Thoracic aorta (tissue), 2 donors: ENCODE data around the gene NAA20. TPM values are rescaled to one million over a fixed set of nuclear protein-coding genes. Genes with fewer than 3 reads are reported as not detected.

ENCODE experiments used
- ATAC-seq: fragments of 150-250 bp; one replicate; pipeline ENCODE4 v1.8.0; 2017; ENCODE audit warnings: low read depth; ENCODE audit not compliant: insufficient number of reproducible peaks, low FRiP score
- DNase-seq: peaks from one replicate; pipeline ENCODE4 v3.0.0-alpha.2; 2020; ENCODE audit warnings: low spot score
- H3K27ac ChIP-seq, 2 donors: fragments of 200-600 bp; sonication (generic); 1 replicate in 1 of 2; 2 replicates in 1 of 2; pipeline ENCODE4 v1.5.1; 2016; ENCODE audit warnings: mild to moderate bottlenecking in 2 of 2, moderate library complexity in 2 of 2
- H3K27me3 ChIP-seq: fragments of 200-600 bp; sonication (generic); replicated peaks from 2 replicates; pipeline ENCODE4 v1.6.0; 2016; ENCODE audit warnings: mild to moderate bottlenecking; ENCODE audit not compliant: insufficient read depth
- H3K36me3 ChIP-seq: fragments of 200-600 bp; sonication (generic); one replicate; pipeline ENCODE4 v1.5.1; 2016
- H3K4me1 ChIP-seq, 2 donors: fragments of 200-600 bp; sonication (generic); 1 replicate in 1 of 2; 2 replicates in 1 of 2; pipeline versions ENCODE4 v1.5.1 to v1.6.0; 2016; ENCODE audit warnings: low read depth in 2 of 2, mild to moderate bottlenecking in 1 of 2; ENCODE audit not compliant: control insufficient read depth in 1 of 2
- H3K4me3 ChIP-seq: fragments of 200-600 bp; sonication (generic); 2 replicates; pipeline ENCODE4 v1.5.1; 2016; ENCODE audit warnings: mild to moderate bottlenecking
- H3K9me3 ChIP-seq: fragments of 200-600 bp; sonication (generic); 2 replicates; pipeline ENCODE4 v1.5.1; 2016
- total RNA-seq, 2 donors: library from RNA; depleted of rRNA; stranded (reverse); fragments of >200 nt; gene quantifications; one replicate each; pipeline versions ENCODE4 v1.1.0 to v1.2.3, GENCODE V29; 2016
- TF ChIP-seq, protein P1 (sequence below): fragments of 200-600 bp; sonication (generic); IDR thresholded peaks from one replicate; pipeline ENCODE4 v1.5.1; 2019; ENCODE audit warnings: antibody characterized with exemption

NAA20 gene
- total RNA-seq, 2 donors from 2014 or later: 14.6 to 16.9 TPM

DNA sequence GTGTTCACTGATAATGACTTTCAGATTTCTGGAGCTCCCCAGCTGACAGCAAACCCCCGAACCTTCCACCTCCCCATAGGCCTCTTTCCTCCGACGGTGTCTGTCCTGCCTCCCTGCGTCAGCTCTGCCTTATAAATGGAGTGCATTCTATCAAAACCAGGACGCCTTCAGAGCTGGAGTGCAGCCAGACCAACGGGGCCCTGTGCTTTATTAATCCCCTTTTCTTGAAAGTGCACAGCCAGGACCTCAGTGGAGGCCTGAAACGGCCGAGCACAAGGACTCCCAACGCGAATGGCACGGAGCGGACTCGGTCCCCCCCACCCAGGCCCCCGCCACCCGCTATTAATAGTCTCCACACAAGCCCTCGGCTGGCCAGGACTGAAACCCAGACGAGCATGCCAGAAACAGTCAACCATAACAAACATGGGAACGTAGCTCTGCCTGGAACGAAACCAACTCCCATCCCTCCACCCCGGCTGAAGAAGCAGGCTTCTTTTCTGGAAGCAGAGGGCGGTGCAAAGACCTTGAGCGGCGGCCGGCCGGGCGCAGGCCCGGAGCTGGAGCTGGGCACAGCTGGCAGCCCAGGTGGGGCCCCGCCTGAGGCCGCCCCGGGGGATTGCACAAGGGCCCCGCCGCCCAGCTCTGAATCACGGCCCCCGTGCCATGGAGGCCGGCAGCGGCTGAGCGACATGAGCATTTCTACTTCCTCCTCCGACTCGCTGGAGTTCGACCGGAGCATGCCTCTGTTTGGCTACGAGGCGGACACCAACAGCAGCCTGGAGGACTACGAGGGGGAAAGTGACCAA is 42.3 kb upstream of the NAA20 start:
- peaks cover 37 to 52% of the 10 kb centered on the region in 2 donors for H3K4me1 ChIP-seq

GRCh38 chr20:19975436-19975799 is 41.7 kb upstream of the NAA20 start:
- ATAC-seq: no peak
- H3K27me3 ChIP-seq: no peaks in the 10 kb centered on the region
- no peaks in the 10 kb centered on the region for H3K9me3 ChIP-seq
- no peaks in the 10 kb centered on the region for H3K36me3 ChIP-seq
- peaks cover 37 to 58% of the 10 kb centered on the region in 2 donors for H3K4me1 ChIP-seq
- TF ChIP-seq, protein P1, sequence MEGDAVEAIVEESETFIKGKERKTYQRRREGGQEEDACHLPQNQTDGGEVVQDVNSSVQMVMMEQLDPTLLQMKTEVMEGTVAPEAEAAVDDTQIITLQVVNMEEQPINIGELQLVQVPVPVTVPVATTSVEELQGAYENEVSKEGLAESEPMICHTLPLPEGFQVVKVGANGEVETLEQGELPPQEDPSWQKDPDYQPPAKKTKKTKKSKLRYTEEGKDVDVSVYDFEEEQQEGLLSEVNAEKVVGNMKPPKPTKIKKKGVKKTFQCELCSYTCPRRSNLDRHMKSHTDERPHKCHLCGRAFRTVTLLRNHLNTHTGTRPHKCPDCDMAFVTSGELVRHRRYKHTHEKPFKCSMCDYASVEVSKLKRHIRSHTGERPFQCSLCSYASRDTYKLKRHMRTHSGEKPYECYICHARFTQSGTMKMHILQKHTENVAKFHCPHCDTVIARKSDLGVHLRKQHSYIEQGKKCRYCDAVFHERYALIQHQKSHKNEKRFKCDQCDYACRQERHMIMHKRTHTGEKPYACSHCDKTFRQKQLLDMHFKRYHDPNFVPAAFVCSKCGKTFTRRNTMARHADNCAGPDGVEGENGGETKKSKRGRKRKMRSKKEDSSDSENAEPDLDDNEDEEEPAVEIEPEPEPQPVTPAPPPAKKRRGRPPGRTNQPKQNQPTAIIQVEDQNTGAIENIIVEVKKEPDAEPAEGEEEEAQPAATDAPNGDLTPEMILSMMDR: no peak
- no peak for DNase-seq
- peak overlapping the region; percentile 90 to 94 for H3K27ac ChIP-seq
- peak overlapping the region; percentile 78 for H3K4me3 ChIP-seq

More for the DNA sequence above, 42.3 kb upstream of the NAA20 start:
- H3K27me3 ChIP-seq: no peaks in the 10 kb centered on the region
- peak overlapping the region; percentile 78 for H3K4me3 ChIP-seq
- ATAC-seq (peak; percentile 92), DNase-seq (peak; percentile 80)
- TF ChIP-seq, protein P1: no peak
- no peaks in the 10 kb centered on the region for H3K9me3 ChIP-seq
- H3K27ac ChIP-seq: peak overlapping the region; percentile 94 to 95
- no peaks in the 10 kb centered on the region for H3K36me3 ChIP-seq

GRCh38 chr20:19975901-19976300 is 41.3 kb upstream of the NAA20 start:
- DNase-seq: no peak
- peaks cover 39 to 63% of the 10 kb centered on the region in 2 donors for H3K4me1 ChIP-seq
- no peaks in the 10 kb centered on the region for H3K27me3 ChIP-seq
- peak overlapping the region; percentile 78 for H3K4me3 ChIP-seq
- no peak for ATAC-seq
- peak overlapping the region; percentile 90 to 94 for H3K27ac ChIP-seq
- H3K9me3 ChIP-seq: no peaks in the 10 kb centered on the region
- TF ChIP-seq, protein P1: no peak
- H3K36me3 ChIP-seq: no peaks in the 10 kb centered on the region

- peak; percentile 46 for DNase-seq
- Histone ChIP-seq H3K36me3 (no peaks in the 10 kb centered on the region), H3K27ac (peak overlapping the region; percentile 90 to 94), H3K9me3 (no peaks in the 10 kb centered on the region), H3K27me3 (no peaks in the 10 kb centered on the region), H3K4me1 (peaks cover 40 to 72% of the 10 kb centered on the region in 2 donors), H3K4me3 (peak overlapping the region; percentile 78)
- no peak for ATAC-seq
- TF ChIP-seq, protein P1: no peak
These were observed 40.4 kb upstream of the NAA20 start for GRCh38 chr20:19976595-19977372.

GRCh38 chr20:19977373-19977770 is 39.8 kb upstream of the NAA20 start:
- TF ChIP-seq, protein P1: no peak
- Histone ChIP-seq H3K4me3 (peak overlapping the region; percentile 78), H3K36me3 (no peaks in the 10 kb centered on the region), H3K27ac (peak overlapping the region; percentile 90 to 94), H3K9me3 (no peaks in the 10 kb centered on the region), H3K27me3 (no peaks in the 10 kb centered on the region), H3K4me1 (peaks cover 40 to 78% of the 10 kb centered on the region in 2 donors)
- no peak for DNase-seq
- no peak for ATAC-seq
